Muscle of leg (tissue), 11 donors: Measurements from ENCODE around the gene XRN1. TPM values are rescaled to one million over a fixed set of nuclear protein-coding genes. Genes with fewer than 3 reads are reported as not detected.
"Not testable (repeated sequence)": the region's sequence is repeated elsewhere in the genome, so short reads cannot be mapped to it uniquely, and the experiment has no call there.

Source experiments
- DNase-seq: peaks from one replicate; pipeline ENCODE4 v3.0.0; 2013
- H3K27ac ChIP-seq: one replicate; pipeline ENCODE4 v1.5.1; 2013; ENCODE audit warnings: mild to moderate bottlenecking, low read length, control low read depth
- H3K27me3 ChIP-seq: one replicate; pipeline ENCODE4 v1.6.1; 2013; ENCODE audit warnings: low read length; ENCODE audit not compliant: control insufficient read depth, insufficient read depth
- H3K36me3 ChIP-seq: one replicate; pipeline ENCODE4 v1.6.1; 2013; ENCODE audit warnings: low read length; ENCODE audit not compliant: control insufficient read depth, insufficient read depth
- H3K4me1 ChIP-seq: one replicate; pipeline ENCODE4 v1.6.1; 2013; ENCODE audit warnings: low read length; ENCODE audit not compliant: control insufficient read depth, insufficient read depth
- H3K4me3 ChIP-seq: one replicate; pipeline ENCODE4 v1.5.1; 2013; ENCODE audit warnings: low read length, control low read depth
- H3K9me3 ChIP-seq: replicated peaks from 2 replicates; pipeline ENCODE4 v1.6.1; 2013; ENCODE audit warnings: low read depth, low read length; ENCODE audit not compliant: control insufficient read depth
- WGBS: methylation state at CpG from one replicate; pipeline ENCODE4 v1.1.5; 2013; ENCODE audit warnings: missing lambda C conversion rate; ENCODE audit not compliant: insufficient coverage; 5-methylcytosine and 5-hydroxymethylcytosine counted together
- polyA plus RNA-seq, 8 donors: library from polyadenylated mRNA; unstranded; fragments of 120-200 nt; gene quantifications; one replicate each; pipeline versions ENCODE4 v1.2.1 to v1.2.3, GENCODE V29; 2013; ENCODE audit warnings: inconsistent platforms in 1 of 8, low replicate concordance in 1 of 8; ENCODE audit not compliant: insufficient read length in 8 of 8, insufficient read depth in 1 of 8
- total RNA-seq: library from RNA; stranded (reverse); fragments of 120-200 nt; gene quantifications from one replicate; pipeline ENCODE4 v1.2.4, GENCODE V29; 2013

XRN1 gene
- total and polyA plus RNA-seq, 9 donors = 11.3 to 27.4 (median 15.1) TPM

- H3K36me3 ChIP-seq = peaks cover 3% of the 10 kb centered on the region
- WGBS = no CpG with 5 or more reads among the region's 3 CpGs
Observed at GRCh38 chr3:142467768-142468167, 19.9 kb upstream of the XRN1 start.

DNA sequence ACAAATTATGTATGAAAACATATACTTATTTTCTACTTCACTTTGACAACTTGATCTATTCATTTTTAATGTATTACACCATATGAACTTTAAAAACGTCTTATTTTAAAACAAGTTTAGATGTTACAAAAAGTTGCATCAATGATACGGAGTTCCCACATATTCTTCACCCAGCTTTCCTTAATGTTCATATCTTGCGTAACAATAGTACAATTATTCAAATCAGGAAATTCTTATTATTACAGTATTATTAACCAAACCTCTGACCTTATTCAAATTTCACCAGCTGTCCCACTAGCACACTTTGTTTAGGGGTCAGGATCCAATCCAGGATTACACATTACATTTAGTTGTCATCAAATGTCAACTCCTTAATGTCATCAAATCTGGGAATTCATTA lies 12.9 kb upstream of the XRN1 start:
- H3K36me3 ChIP-seq = peaks cover 4% of the 10 kb centered on the region
- no CpG with 5 or more reads among the region's 3 CpGs for WGBS
- no peak overlapping the region for H3K4me3 ChIP-seq
- no peak for DNase-seq
- no peaks in the 10 kb centered on the region for H3K27me3 ChIP-seq
- no peak overlapping the region for H3K27ac ChIP-seq
- no peaks in the 10 kb centered on the region for H3K4me1 ChIP-seq
- H3K9me3 ChIP-seq = no peaks in the 10 kb centered on the region

More at GRCh38 chr3:142467768-142468167, 19.9 kb upstream of the XRN1 start:
- Histone ChIP-seq H3K4me1 (no peaks in the 10 kb centered on the region), H3K27me3 (no peaks in the 10 kb centered on the region), H3K27ac (no peak overlapping the region), H3K4me3 (no peak overlapping the region), H3K9me3 (no peaks in the 10 kb centered on the region)
- DNase-seq = no peak

DNA sequence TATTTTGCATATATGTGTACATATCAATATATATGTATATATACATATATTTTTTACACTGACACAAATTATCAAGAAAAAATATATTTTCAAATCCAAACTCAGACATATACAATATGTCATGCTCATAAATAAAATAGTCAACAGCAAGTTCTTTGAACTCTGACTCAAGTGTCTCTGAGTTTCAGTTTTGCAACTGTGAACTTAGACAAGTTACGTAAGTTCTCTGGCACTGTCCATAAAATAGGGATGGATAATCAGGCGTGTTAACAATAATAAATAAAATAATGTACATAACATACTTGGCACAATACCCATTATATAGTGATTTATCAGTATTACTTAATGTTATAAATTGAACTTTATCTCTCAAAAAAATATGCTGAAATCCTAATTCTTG lies 12.1 kb upstream of the XRN1 start:
- DNase-seq = no peak
- WGBS = no CpG with 5 or more reads among the region's 2 CpGs
- H3K4me3 ChIP-seq = no peak overlapping the region
- no peak overlapping the region for H3K27ac ChIP-seq
- H3K36me3 ChIP-seq = peaks cover 4% of the 10 kb centered on the region
- no peaks in the 10 kb centered on the region for H3K4me1 ChIP-seq
- H3K9me3 ChIP-seq = no peaks in the 10 kb centered on the region
- H3K27me3 ChIP-seq = no peaks in the 10 kb centered on the region

- Histone ChIP-seq H3K4me3 (no peak overlapping the region), H3K27me3 (no peaks in the 10 kb centered on the region), H3K4me1 (no peaks in the 10 kb centered on the region), H3K27ac (no peak overlapping the region), H3K9me3 (no peaks in the 10 kb centered on the region), H3K36me3 (peaks cover 4% of the 10 kb centered on the region)
- no CpG with 5 or more reads among the region's 3 CpGs for WGBS
- DNase-seq = no peak
Observed at GRCh38 chr3:142459096-142459495, 11.3 kb upstream of the XRN1 start.

DNA sequence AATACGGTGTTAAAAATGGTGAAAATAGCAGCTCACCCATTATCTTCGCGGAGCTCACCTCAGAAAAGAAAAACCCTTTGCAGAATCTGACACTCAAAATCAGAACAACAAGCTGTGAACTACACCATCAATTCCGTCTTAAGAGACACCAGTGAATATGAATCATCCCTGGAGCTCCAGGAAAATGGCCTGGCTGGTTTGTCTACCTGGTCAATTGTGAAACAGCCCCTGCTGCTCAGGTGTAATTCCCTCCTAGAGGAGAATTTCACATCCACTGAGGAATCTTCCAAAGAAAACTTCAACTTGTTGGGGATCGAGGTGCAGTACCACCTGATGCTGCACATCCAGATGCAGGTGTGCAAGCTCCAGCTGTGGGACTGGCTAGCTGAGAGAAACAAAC lies 3.0 kb upstream of the XRN1 start:
- H3K4me1 ChIP-seq = no peaks in the 10 kb centered on the region
- DNase-seq = no peak
- H3K27me3 ChIP-seq = no peaks in the 10 kb centered on the region
- WGBS = 93% methylated on average over 4 of the region's 5 CpGs
- H3K9me3 ChIP-seq = no peaks in the 10 kb centered on the region
- no peak overlapping the region for H3K27ac ChIP-seq
- no peak overlapping the region for H3K4me3 ChIP-seq
- peaks cover 9% of the 10 kb centered on the region for H3K36me3 ChIP-seq

DNA sequence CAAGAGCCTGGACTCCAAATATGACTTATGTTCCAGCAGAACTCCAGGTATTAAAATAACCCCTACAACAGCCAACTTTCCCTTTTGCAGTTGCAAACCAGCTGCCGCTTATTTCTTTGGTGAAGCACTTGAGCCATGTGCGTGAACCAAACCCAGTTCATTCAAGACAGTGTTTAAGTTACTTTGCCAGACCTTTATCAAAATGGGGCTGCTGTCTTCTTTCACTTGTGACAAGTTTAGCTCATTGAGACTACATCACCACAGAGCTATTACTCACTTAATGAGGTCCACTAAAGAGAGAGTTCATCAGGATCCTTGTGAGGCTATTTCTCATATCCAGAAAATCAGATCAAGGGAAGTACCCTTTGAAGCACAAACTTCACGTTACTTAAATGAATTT lies 2.4 kb upstream of the XRN1 start:
- Histone ChIP-seq H3K27me3 (no peaks in the 10 kb centered on the region), H3K4me1 (no peaks in the 10 kb centered on the region), H3K9me3 (no peaks in the 10 kb centered on the region), H3K27ac (no peak overlapping the region), H3K4me3 (no peak overlapping the region), H3K36me3 (peaks cover 9% of the 10 kb centered on the region)
- 90% methylated on average over 3 of the region's 3 CpGs for WGBS
- DNase-seq = no peak

DNA sequence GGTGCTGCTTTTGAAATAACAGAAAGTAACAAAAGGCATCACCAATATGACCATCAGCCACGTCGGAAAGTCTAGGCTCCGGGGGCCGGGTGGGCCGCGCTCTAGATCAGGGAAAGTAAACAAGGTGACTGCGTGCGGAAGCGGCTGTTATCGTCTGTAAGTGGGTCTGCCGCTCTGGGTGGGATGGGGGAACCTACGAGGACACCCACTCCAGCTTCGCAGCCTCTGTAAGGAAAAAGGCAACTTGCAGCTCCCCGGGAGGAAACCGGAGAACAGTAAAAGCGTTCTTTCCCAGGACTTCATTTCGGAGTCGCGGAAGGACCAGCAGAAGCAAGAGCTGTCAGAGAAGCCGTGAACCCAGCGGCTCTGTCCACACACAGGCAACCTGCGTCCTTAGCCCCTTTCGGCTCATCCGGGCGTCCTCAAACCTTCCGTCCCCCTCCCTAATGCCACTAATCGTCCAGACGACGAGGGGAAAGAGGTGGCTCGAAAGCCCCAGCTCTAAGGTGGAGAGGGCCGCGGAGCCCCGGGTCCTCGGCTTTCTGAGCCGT lies 461 bp downstream of the XRN1 start:
- H3K4me1 ChIP-seq = no peaks in the 10 kb centered on the region
- H3K4me3 ChIP-seq = peak overlapping the region; percentile 99
- H3K27ac ChIP-seq = peak overlapping the region; percentile 100
- 0% methylated on average over 30 of the region's 35 CpGs for WGBS
- no peaks in the 10 kb centered on the region for H3K9me3 ChIP-seq
- no peaks in the 10 kb centered on the region for H3K27me3 ChIP-seq
- DNase-seq = peak; percentile 72
- H3K36me3 ChIP-seq = peaks cover 16% of the 10 kb centered on the region

GRCh38 chr3:142445816-142446254 lies 2.0 kb downstream of the XRN1 start:
- no peak overlapping the region for H3K4me3 ChIP-seq
- DNase-seq = no peak
- H3K36me3 ChIP-seq = peaks cover 10% of the 10 kb centered on the region
- peak overlapping the region; percentile 26 for H3K27ac ChIP-seq
- H3K4me1 ChIP-seq = no peaks in the 10 kb centered on the region
- H3K27me3 ChIP-seq = no peaks in the 10 kb centered on the region
- no CpG with 5 or more reads among the region's 6 CpGs for WGBS
- no peaks in the 10 kb centered on the region for H3K9me3 ChIP-seq

DNA sequence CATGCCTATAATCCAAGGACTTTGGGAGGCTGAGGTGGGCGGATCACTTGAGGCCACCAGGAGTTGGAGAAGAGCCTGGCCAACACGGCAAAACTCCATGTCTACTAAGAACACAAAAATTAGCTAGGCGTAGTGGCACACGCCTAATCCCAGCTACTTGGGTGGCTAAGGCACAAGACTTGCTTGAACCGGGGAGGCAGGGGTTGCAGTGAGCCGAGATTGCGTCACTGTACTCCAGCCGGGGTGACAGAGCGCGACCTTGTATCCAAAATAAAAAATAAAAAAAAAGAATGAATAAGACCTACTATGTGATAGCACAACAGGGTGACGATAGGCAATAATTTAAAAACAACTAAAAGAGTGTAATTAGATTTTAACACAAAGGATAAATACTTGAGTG lies 3.5 kb downstream of the XRN1 start:
- DNase-seq = no peak
- no peaks in the 10 kb centered on the region for H3K4me1 ChIP-seq

DNA sequence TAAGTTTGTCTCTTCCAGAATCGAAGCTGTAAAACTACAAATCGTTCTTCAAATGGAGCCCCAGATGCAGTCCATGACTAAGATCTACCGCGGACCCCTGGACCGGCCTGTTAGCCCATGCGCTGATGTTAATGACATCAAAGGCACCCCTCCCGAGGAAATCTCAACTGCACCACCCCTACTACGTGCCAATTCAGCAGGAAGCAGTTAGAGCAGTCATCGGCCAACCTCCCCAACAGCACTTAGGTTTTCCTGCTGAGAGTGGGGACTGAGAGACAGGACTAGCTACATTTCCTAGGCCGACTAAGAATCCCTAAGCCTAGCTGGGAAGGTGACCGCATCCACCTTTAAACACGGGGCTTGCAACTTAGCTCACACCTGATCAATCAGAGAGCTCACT lies 4.8 kb downstream of the XRN1 start:
- 95% methylated on average over 5 of the region's 12 CpGs for WGBS
- not testable (repeated sequence) for H3K9me3 ChIP-seq, H3K27ac ChIP-seq, H3K4me1 ChIP-seq, H3K4me3 ChIP-seq, H3K27me3 ChIP-seq, DNase-seq, H3K36me3 ChIP-seq

More for the DNA sequence above, 3.5 kb downstream of the XRN1 start:
- H3K4me3 ChIP-seq = no peak overlapping the region
- H3K36me3 ChIP-seq = peaks cover 7% of the 10 kb centered on the region
- 86% methylated on average over 1 of the region's 11 CpGs for WGBS
- no peaks in the 10 kb centered on the region for H3K9me3 ChIP-seq
- no peak overlapping the region for H3K27ac ChIP-seq
- no peaks in the 10 kb centered on the region for H3K27me3 ChIP-seq
